ENCODE results near the gene TRAK2.
"Not testable (repeated sequence)": the region's sequence is repeated elsewhere in the genome, so short reads cannot be mapped to it uniquely, and the experiment has no call there.

TRAK2 gene

GRCh38 chr2:201448701-201449100, 2.6 kb downstream of the TRAK2 start:
- no peak for DNase-seq (ENCODE audit: low read depth)

- DNase-seq (ENCODE audit: low read depth), result no peak
These were observed 3.2 kb downstream of the TRAK2 start for GRCh38 chr2:201448061-201448460.

GRCh38 chr2:201447086-201447485, 4.2 kb downstream of the TRAK2 start:
- DNase-seq (ENCODE audit: low read depth), result no peak

- DNase-seq (ENCODE audit: low read depth), result no peak
These were observed 6.4 kb downstream of the TRAK2 start for GRCh38 chr2:201444746-201445465.

- DNase-seq (ENCODE audit: low read depth), result no peak
These were observed 9.8 kb downstream of the TRAK2 start for GRCh38 chr2:201441409-201441808.

- no peak for DNase-seq (ENCODE audit: low read depth)
These were observed 11.1 kb downstream of the TRAK2 start for GRCh38 chr2:201440182-201440581.

- DNase-seq (ENCODE audit: low read depth), result not testable (repeated sequence)
These were observed 11.8 kb downstream of the TRAK2 start for GRCh38 chr2:201439336-201439922.

GRCh38 chr2:201436141-201436540, 15.1 kb downstream of the TRAK2 start:
- DNase-seq (ENCODE audit: low read depth), result no peak

- DNase-seq (ENCODE audit: low read depth), result no peak
These were observed 17.8 kb downstream of the TRAK2 start for GRCh38 chr2:201433394-201433995.

- DNase-seq (ENCODE audit: low read depth), result peak; percentile 23
These were observed 18.5 kb downstream of the TRAK2 start for GRCh38 chr2:201432621-201433393.

GRCh38 chr2:201432038-201432620, 19.1 kb downstream of the TRAK2 start:
- DNase-seq (ENCODE audit: low read depth), result peak; percentile 51

- DNase-seq (ENCODE audit: low read depth), result no peak
These were observed 20.4 kb downstream of the TRAK2 start for GRCh38 chr2:201430839-201431238.

- not testable (repeated sequence) for DNase-seq (ENCODE audit: low read depth)
These were observed 20.9 kb downstream of the TRAK2 start for GRCh38 chr2:201430322-201430721.

- DNase-seq (ENCODE audit: low read depth), result not testable (repeated sequence)
These were observed 21.4 kb downstream of the TRAK2 start for GRCh38 chr2:201429835-201430234.

GRCh38 chr2:201428366-201428765, 22.9 kb downstream of the TRAK2 start:
- DNase-seq (ENCODE audit: low read depth), result not testable (repeated sequence)

GRCh38 chr2:201425952-201426351, 25.3 kb downstream of the TRAK2 start:
- no peak for DNase-seq (ENCODE audit: low read depth)

GRCh38 chr2:201420442-201421113, 30.7 kb downstream of the TRAK2 start:
- DNase-seq (ENCODE audit: low read depth), result peak; percentile 88

GRCh38 chr2:201419986-201420385, 31.3 kb downstream of the TRAK2 start:
- no peak for DNase-seq (ENCODE audit: low read depth)

GRCh38 chr2:201419057-201419635, 32.1 kb downstream of the TRAK2 start:
- no peak for DNase-seq (ENCODE audit: low read depth)

- DNase-seq (ENCODE audit: low read depth), result no peak
These were observed 36.1 kb downstream of the TRAK2 start for GRCh38 chr2:201415149-201415548.

Data from HS-5 (cell line).